NCI-H2227 treated with DMSO at 0.1 percent for 48 hours (cell line): ENCODE data around the gene NPAS3.

ENCODE experiments used
- DNase-seq: peaks from one replicate; lab custom pipeline; 2025; lab: John Stamatoyannopoulos, UW

NPAS3 gene

DNA sequence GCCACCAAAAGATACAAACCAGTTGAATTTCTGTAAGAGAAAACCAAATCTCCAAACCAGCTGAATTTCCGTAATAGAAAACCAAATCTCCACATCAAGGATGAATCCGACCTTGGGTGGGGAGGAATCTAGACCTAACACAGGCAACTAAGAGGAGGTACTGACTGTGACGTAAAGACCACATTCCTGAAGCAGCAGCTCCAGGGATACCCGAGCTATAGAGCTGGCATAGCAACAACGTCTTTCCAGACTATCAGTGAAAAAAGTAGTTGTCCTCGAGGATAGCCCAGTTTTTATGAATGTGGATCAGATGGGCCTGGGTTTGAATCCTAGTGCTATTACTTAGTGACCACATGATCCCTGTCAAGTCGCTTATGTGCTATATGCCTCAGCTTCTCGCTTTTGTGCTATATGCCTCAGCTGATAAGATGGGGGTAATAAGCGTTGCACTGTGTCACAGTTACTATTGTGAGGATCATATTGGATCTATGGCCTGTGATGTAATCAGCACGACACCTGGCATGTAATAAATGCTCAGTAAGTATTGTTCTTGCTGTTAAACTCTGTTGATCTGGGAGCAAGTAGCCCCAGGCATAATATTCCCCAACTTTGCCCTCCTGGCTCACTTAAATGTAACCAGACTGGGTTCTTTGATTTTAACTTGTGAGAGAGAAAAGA, 898.4 kb downstream of the NPAS3 start:
- no peak for DNase-seq

DNA sequence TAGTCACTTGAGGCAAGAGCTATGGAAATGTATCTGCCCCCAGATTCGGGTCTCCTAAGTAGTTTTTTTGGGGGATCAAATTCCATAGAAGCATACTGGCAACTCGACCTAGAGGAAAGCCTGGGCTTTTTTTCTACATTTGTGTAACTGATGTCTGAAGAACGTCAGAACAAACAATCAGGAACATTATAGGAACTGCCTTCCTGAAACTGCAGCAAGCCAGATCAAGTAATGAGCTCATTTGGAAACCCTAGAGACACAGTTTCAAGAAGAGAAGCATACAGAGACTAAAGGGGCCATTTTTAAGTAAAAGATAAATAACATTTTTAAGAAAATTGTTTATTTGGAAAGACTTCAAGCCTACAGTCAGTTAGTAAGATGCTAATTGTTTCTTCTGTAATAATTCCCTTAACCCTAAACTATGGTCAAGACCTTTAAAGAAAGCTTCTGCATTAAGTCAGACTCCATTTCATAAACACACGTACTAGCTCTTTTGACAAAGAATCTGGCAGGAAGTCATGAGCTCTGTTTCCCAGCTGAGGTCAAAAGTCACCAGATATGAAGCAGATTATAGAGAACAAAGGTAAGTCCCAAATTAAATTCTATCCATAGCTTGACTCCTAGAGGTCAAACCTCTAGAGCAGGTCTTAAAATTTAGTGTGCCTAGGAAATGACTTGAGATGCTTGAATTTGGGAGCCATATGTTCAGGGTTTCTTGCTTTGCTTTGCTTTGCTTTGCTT, 899.4 kb downstream of the NPAS3 start:
- DNase-seq = no peak

DNA sequence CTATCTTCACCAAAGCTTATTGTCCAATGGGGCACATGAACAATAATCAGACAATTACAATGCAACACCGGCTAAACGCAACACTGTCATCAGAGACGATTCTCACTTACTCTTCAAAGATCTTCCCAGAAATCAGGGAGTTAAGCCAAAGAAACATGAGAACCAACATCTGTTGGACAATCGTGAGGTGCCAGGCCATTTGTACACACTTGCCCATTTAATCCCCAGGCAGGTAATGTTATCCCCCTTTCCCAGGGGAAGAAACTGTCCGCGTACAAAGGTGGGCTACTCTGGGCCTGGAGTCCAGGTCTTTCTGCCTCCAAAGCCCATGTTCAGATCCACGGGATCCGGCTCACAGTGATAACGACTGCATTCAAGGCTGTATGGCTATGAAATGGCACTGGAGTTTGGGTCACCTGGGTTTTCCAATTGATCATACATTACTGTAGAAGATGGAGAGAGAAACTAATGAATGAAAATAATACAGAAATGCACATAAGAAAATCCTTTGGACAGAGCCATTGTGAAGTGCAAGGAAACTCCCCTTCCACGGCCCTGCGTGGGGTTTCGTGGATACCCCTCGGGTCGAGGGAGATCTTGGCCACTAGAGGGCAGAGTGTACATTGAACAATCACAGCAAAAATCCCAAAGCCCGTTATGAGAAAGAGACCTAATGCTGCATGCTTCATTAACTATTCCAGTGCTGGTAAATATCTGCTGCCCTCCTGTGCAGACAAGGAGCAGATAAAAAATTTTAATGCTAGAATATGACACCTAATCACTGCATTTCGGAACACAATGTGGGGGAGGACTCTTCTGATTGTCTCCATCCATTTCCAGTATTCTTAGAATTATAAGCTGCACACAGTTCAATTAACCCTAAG, 900.8 kb downstream of the NPAS3 start:
- peak; percentile 32 for DNase-seq

DNA sequence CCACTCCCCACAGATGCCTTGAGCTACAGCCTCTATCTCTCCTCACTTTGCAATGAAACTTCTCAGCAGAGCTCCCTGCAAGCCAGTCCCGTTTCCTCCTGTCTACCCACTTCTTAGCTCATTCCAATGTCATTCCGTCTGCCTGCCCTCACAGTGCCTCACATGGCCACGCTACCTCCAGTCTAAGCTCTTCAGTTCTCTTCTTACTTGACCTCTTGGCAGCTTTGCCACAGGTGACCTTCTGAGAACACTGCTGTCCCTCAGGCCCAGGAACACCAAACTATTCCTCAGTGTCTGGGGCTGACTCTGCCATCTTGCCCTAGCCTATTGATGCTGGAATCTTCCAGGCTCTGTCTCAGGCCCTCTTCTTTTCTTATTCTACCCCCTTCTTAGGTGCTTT, 902.1 kb downstream of the NPAS3 start:
- no peak for DNase-seq

DNA sequence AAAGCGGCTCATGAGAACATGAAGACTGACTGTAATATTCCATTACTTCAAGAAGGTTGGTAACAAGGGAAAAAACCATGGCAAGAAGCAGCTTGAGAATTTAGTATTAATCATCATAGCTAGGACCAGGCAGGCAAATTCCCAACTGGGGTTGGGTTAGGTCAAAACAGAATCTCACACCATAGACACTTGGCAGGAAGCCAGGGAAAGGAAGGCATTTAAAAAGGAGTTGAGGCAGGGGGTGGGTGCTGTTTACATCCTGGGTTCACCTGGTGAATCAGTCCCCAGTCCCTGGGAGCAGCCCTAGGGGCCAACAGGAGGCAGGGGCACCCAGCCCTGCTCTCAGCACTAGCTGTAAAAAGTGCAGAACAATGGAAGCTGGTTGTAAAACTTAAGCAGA, 903.6 kb downstream of the NPAS3 start:
- DNase-seq = no peak

DNA sequence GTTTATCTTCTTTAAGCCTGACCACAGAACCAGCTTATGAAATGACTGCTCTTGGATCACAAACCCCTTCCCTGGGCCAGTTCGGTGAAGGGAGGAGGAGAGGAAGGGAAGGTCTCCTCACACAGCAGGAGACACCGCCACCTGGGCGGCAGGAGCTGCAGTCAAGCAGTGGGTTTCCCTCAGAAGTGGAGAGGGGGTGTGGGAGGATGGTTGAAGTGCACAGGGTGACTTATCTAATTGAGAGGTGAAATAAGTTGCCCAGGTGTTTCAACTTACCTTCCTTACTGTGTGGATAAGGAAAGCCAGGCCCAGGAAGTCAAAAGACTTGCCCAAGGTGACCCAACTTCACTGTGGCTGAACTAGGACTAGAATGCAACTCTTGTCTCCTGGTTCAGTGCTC, 905.4 kb downstream of the NPAS3 start:
- no peak for DNase-seq

DNA sequence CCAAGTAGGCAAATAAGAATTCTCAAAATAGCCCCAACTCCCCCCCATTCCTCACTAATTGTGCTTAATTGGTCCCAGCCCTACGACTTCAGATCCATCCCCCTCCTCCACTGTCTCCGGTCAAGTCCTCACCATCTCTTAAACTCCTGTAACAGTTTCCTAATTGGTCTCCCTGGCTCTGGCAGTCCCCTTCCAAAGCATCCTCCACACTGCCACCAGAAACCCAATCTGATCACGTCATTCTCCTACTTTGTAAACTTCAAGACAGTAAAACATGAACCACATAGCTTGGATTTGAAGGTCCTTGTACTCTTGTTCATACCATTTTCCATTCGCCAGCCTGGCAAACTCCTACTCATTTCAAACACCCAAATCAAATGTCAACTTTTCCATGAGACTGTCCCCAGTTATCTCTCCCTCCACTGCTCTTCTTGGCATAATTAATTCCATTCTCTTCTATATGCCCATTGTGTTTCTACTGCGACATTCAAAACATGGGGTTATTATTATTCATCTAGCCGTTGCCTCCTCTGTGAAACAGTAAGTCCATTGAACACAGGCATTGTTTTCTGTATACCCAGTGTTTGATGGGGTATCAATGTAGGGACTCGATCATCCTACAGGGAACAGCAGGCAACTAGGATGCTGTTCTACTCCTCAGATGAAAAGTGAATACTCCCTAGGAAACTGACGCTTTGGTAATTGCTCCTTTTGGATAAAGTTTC, 907.6 kb downstream of the NPAS3 start:
- DNase-seq = no peak

DNA sequence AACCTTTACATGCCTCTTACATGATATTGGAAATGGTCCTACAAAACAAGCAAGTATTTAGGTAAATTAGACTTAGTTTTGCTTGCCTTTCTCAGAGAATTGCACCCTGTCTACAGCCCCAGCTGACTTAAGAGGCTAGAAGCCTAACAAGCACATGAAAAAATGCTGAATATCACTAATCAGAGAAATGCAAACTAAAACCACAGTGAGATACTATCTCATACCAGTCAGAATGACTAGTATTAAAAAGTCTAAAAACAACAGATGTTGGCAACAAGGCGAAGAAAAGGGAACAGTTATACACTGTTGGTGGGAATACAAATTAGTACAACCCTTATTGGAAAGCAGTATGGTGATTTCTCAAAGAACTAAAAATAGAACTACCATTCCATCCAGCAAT, 908.4 kb downstream of the NPAS3 start:
- no peak for DNase-seq

DNA sequence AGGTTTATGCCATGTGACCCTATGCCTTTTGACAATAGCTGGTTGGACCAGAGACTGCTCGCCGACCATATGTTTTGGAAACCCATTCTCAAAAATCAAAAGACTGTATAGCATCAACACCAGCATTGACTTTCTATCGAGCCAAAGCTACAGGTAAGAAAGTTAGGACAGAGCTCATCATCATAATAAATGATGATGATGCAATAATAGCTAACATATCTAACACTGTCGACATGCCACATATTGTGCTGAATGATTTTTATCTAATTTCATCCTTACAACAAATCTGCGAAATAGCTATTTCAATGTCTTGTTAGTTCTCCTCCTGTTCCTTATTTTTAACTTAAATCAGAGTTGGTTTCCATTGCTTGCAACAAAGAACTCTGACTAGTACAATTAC, 909.3 kb downstream of the NPAS3 start:
- DNase-seq = no peak

DNA sequence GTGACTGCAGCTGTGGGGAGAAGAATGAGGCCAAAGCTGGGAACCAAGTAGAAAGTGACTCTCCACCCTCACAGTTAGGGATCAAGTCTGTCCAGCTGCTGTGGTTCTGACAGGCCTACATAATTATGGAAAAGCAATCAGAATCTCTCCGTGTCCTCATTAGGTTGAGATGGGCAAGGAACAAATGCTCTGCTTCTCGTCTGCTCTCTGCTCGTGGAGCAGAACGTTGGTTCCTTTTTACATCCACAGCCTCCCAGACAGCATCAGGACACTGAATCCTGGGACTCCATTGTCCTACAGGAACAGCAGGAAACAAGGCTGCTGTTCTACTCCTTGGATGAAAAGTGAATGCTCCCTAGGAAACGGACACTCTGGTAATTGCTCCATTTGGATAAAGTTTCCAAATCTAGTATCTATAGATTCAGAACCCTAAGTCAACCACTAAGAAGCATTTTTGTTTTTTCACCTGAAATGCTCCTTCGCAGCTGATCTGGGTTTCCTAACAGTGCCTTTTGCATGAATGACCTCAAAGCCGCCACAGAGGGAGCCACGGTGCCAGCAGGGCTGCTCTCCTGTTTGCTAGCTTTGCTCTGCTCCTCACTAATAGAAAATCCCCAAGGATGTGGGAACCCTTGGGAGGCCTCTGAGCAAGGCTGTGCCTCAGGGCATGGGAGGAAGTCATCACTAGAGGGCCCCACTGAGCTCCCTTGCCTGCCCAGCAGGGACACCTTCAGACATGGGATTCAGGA, 910.2 kb downstream of the NPAS3 start:
- peak; percentile 7 for DNase-seq

DNA sequence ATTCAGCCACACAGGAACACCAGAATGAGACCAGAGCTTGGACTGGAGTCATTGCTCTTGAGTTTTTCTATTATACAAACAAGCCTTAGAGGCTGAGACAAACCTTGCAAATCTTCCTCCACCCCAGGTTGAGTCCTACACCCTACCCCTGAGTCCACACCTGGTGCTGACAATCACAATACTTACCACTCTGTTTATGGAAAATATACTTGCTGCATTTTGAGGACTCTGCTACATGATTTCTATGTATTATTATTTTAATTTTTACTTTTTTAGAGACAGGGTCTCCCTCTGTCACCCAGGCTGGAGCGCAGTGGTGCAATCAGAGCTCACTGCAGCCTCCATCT, 910.7 kb downstream of the NPAS3 start:
- DNase-seq = no peak

DNA sequence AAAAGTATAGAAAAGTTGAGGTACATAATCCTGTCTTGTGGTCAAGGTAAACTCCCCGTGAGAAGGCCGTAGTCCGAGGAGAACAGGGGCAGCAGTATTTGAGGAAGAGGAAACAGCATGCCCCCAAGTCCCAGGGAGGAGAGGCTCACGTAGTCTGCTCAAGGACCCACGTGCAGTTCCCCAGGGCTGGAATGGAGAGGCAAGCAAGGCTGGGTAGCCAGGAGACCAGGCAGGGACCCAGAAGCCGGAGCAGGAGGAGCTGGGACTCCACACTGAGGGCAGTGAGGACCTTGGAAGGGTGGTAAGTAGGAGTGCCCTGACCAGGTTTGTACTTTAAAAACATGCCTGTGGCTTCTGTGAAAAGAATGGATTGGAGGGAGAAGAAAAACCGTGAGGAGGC, 912.1 kb downstream of the NPAS3 start:
- no peak for DNase-seq

DNA sequence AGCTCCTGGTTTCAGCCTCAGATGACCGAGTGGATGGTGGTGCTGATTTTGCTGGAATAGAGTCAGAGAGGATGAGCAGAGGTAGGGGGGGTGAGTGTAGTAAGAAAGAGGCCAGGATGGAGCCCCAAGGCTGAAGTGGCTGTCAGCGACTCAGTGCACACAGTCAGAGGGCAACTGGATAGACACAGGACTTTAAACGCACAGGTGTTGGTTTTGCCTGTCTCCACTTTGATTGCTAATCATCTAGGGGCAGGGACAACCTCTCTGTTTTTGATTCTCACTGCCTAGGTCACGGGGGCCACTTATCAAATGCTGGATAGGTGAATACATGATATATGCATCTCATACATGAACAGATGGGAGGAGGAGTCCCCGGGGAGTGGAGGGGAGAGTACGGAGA, 912.7 kb downstream of the NPAS3 start:
- DNase-seq = no peak

DNA sequence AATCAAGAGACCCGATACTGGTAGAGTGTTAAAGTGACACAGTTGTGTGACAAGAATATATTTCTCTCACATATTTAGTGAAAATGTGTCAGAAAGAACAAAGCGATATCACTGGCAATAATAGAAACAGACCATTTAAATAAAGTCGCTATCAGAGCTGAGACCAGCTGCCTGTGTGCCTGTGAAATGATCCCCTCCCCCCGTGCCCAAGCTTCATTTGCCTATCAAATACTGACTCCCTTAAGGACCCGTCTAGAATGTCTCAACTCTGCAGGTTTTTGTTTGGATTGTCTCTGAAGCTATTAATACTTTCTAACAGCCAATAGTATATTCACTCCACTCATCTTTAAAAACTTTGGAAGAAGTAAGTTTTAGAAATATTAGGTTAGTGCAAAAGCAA, 913.3 kb downstream of the NPAS3 start:
- DNase-seq = no peak
